Left lung (tissue), 10 donors: ENCODE results near the gene DNTT. TPM values are rescaled to one million over a fixed set of nuclear protein-coding genes. Genes with fewer than 3 reads are reported as not detected.
A peak's percentile ranks its signal among the peaks of the same experiment; 100 is the strongest.

Experiments used
- ATAC-seq: fragments of 200-7000 bp; cut with Tn5 transposase; one replicate; pipeline ENCODE4 v1.9.1; 2020; ENCODE audit warnings: moderate library complexity
- DNase-seq, 4 donors: peaks; one replicate each; pipeline ENCODE4 v3.0.0-alpha.2; 2013 to 2020
- H3K27ac ChIP-seq, 2 donors: fragments of 200-600 bp; sonication (generic) in 1 of 2; one replicate each; pipeline versions ENCODE4 v1.5.0 to v1.8.0; 2020 to 2021
- H3K27me3 ChIP-seq, 2 donors: fragments of 200-600 bp; sonication (generic) in 1 of 2; one replicate each; pipeline versions ENCODE4 v1.5.0 to v1.8.0; 2020 to 2021
- H3K36me3 ChIP-seq, 2 donors: fragments of 200-600 bp; sonication (generic) in 1 of 2; one replicate each; pipeline versions ENCODE4 v1.5.0 to v1.8.0; 2020 to 2021
- H3K4me1 ChIP-seq, 2 donors: fragments of 200-600 bp; one replicate each; pipeline ENCODE4 v1.8.0; 2021
- H3K4me3 ChIP-seq, 2 donors: fragments of 200-600 bp; sonication (generic) in 1 of 2; one replicate each; pipeline versions ENCODE4 v1.5.0 to v1.8.0; 2020 to 2021; ENCODE audit warnings: mild to moderate bottlenecking in 1 of 2
- H3K9me3 ChIP-seq, 2 donors: fragments of 200-600 bp; sonication (generic) in 1 of 2; one replicate each; pipeline versions ENCODE4 v1.5.0 to v1.8.0; 2020 to 2021
- CTCF ChIP-seq, 2 donors: fragments of 200-600 bp; sonication (generic) in 1 of 2; IDR thresholded peaks; one replicate each; pipeline versions ENCODE4 v1.5.0 to v1.8.0; 2021; ENCODE audit warnings: antibody characterized with exemption in 2 of 2
- intact Hi-C, 2 donors: fragments of 100-400 bp; cut with DNase I; formaldehyde crosslinking; loops; one replicate each; pipeline versions ENCODE4 v1.11.2 to v1.14.2; 2022
- polyA plus RNA-seq, 6 donors: library from polyadenylated mRNA; unstranded; fragments of 120-200 nt; gene quantifications; one replicate each; pipeline ENCODE4 v1.2.1, GENCODE V29; 2013; ENCODE audit not compliant: insufficient read length in 6 of 6
- total RNA-seq, 2 donors: library from RNA; stranded (reverse); fragmentation: NEBNext Ultra II Directional; extraction: Animal tissue kit (Norgen Biotek cat#: 25700); gene quantifications; one replicate each; pipeline ENCODE4 v1.2.1, GENCODE V29; 2021
- donor health status: DM: no; HTN: yes; CAD: no.
- donor health status: DM: no; HTN: no; CAD: no.

The DNTT gene
- total and polyA plus RNA-seq, 8 donors, result 0.08 to 0.20 (median 0.11) TPM; not detected in 3

GRCh38 chr10:96270571-96270970, 33.7 kb upstream of the DNTT start:
- H3K27ac ChIP-seq, result peak overlapping the region; percentile 77 to 83
- H3K4me3 ChIP-seq, result peak overlapping the region; percentile 14 to 27
- H3K4me1 ChIP-seq, result peaks cover 7 to 19% of the 10 kb centered on the region in 2 donors
- ATAC-seq (peak; percentile 5), DNase-seq (no peak)
- TF ChIP-seq CTCF (IDR thresholded peaks at IDR 0.05), result no peak
- H3K9me3 ChIP-seq, result no peaks in the 10 kb centered on the region
- intact Hi-C loops, result no loop called here
- no peaks in the 10 kb centered on the region for H3K36me3 ChIP-seq
- no peaks in the 10 kb centered on the region for H3K27me3 ChIP-seq

DNA sequence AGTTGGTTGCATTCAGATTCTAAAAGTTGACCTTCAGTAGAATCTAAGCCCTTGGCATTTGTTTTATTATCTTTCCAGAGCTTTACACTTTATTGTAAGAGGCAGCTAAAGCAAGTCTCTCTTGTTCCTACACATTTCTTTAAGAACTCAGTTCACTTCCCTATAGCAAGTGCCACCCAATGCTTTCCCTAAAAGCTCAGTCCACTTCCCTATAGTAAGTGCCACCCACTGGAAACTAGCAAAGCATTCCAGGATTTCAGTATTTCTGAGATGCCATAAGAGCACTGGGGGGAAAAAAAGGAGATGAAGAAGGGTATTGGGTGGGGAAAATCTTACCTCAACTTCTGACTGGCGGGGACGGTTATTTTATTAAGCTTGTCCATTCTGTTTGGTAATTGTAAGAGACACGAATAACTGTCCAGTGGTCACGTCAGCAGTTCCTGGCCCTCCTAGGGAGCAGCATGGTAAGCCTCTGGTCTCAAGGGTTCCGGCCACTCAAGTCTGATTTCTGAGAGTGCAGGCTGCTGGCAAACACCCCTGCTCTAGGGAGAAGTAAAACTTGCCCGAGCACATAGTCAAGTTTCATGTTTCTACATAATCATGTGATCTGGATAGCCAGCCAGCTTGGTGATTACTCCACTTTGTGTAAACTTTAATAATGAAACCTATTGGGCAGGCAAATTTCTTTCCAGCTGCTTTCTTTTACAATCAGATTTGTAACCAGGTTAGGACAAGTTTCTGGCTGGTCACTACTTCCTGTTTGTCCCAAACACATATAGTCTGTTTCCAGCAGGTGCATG, 33.0 kb upstream of the DNTT start, which contains the start of gene BLNK:
Gene BLNK (minus strand): TSS at position 554 of the 800 bp plus-strand sequence. CDS start 171 bp downstream, at position 383.
- DNase-seq, result peak; percentile 65 to 94 (median 86)
- no peak for TF ChIP-seq CTCF (IDR thresholded peaks at IDR 0.05)
- peaks cover 7 to 19% of the 10 kb centered on the region in 2 donors for H3K4me1 ChIP-seq

DNA sequence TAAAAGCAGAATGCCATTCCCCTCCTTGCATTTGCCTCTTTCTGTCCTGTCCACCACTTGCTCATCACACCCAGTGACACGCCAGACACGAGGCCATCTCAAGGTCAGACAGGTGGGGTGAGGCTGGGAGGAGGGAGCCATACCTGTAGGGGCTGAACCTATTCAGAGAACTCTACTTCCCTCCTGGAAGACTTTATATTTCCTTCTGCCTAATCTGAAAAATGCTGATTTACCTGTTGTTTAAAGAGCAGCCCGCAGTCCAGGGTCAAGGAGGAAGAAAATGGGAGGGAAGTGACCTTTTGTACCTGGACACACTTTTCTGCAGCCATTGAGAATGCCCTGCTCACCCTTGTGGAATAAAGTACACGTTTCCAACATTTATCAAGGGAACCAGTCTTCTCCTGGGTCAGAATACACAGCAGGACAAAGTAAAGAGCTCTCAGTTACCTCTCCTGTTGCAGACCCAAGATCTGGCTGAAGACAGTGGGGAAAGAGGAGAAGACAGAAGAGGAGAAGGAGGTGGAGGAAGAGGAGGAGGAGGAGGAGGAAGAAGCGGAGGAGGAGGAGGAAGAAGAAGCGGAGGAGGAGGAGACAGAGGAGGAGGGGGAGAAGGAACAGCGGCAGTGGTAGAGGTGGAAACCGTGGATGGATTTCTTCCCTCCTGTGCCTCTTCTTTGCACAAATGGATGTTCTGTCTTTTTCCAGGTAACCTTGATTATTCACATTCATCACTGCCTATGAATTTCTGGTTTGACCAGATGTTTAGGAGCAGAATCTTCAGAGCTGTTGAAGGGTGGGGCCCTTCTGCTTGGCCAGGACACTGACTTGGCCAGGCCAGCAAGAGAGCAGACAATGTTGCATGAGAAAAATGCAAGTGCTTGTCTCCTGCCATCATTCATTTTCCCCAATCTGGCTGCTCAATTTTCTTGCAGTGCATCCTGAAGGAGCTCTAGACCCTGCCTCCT, 31.6 kb upstream of the DNTT start:
- H3K27me3 ChIP-seq, result no peaks in the 10 kb centered on the region
- intact Hi-C loops, result no loop called here
- TF ChIP-seq CTCF (IDR thresholded peaks at IDR 0.05), result no peak
- no peak for DNase-seq
- H3K36me3 ChIP-seq, result no peaks in the 10 kb centered on the region
- H3K27ac ChIP-seq, result peak overlapping the region; percentile 77 to 83
- peak; percentile 3 for ATAC-seq
- peaks cover 7 to 19% of the 10 kb centered on the region in 2 donors for H3K4me1 ChIP-seq
- H3K4me3 ChIP-seq, result no peak overlapping the region
- no peaks in the 10 kb centered on the region for H3K9me3 ChIP-seq

More for the DNA sequence above, 33.0 kb upstream of the DNTT start, which contains the start of gene BLNK:
- Histone ChIP-seq H3K36me3 (no peaks in the 10 kb centered on the region), H3K4me3 (peak within 1 kb of the TSS; percentile 14 to 27), H3K27me3 (no peaks in the 10 kb centered on the region), H3K27ac (peak within 1 kb of the TSS; percentile 77 to 83), H3K9me3 (no peaks in the 10 kb centered on the region)
- intact Hi-C loops, result no loop called here
- ATAC-seq, result peak; percentile 91

GRCh38 chr10:96275685-96276418, 28.4 kb upstream of the DNTT start:
- no peaks in the 10 kb centered on the region for H3K36me3 ChIP-seq
- H3K27ac ChIP-seq, result no peak overlapping the region
- H3K9me3 ChIP-seq, result no peaks in the 10 kb centered on the region
- intact Hi-C loops, result no loop called here
- no peaks in the 10 kb centered on the region for H3K27me3 ChIP-seq
- ATAC-seq (peak; percentile 23), DNase-seq (peak in 1 of 4 donors; percentile 55)
- H3K4me1 ChIP-seq, result peaks cover 2 to 19% of the 10 kb centered on the region in 2 donors
- H3K4me3 ChIP-seq, result no peak overlapping the region
- TF ChIP-seq CTCF (IDR thresholded peaks at IDR 0.05), result no peak
